Measurements from ENCODE around the gene B3GALT5.

DNA sequence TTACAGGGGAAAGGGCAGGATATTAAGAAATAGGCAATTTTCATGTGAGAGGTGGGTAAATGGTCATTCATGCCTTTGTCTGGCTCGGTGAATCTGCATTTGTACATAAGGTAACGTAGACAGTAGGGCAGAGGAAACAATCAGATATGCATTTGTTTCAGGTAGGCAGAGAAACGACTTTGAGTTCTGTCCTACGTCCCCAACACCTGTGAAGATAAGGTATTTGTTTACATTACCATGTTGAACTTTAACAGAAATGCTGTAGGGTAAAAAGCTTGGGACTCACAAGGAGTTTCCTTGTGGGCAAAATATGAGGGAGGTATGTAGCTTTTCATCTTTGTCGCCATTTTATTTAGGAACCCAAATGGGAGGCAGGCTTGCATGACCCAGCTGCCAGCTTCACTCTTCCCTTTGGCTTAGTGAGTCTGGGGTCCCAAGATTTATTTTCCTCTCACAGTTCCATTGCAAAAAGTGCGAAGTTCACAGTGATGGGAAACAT lies 31.4 kb downstream of the B3GALT5 start:
- TF ChIP-seq CTCF (IDR thresholded peaks at IDR 0.05; ENCODE audit: insufficient read depth, low read depth, low read length) (no peak), EZH2 (IDR thresholded peaks at IDR 0.05; ENCODE audit: insufficient read depth, low read length) (no peak)
